ENCODE measurements around the gene CNTN1.

DNA sequence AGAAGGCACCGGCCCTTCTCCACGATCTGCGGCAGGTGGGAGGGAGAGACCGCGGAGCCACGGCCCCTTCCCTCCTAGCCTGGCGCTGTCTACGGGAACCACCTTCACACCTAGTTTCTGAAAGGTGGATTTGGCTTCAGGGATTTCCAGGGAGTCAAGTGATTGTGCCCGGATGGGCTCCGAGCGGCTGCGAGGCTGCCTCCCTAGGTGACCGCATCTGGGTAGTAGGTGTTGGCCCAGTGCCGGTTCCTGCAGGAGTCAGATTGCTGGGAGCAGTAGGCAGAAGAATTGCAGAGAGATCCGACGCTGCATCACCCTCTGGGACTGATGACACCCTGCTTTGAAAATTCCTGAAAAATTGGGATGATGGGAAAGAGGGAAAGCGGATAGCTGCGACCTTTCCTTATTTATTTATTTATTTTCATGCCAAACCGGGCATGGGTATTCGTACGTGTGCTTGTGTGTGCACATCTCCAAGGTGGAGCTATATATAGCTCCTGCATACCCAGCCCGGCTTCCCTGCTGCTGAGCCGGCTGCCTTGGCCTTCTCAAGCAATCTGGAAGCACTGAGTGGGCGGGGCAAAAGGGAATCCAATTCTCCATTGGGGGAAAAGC is 1.1 kb downstream of the CNTN1 start:
- TF ChIP-seq POLR2A (IDR thresholded peaks at IDR 0.05) (no peak), POLR2AphosphoS5 (IDR thresholded peaks at IDR 0.05) (no peak), EP300 (IDR thresholded peaks at IDR 0.05) (no peak)
- TF ChIP-seq, protein P1, sequence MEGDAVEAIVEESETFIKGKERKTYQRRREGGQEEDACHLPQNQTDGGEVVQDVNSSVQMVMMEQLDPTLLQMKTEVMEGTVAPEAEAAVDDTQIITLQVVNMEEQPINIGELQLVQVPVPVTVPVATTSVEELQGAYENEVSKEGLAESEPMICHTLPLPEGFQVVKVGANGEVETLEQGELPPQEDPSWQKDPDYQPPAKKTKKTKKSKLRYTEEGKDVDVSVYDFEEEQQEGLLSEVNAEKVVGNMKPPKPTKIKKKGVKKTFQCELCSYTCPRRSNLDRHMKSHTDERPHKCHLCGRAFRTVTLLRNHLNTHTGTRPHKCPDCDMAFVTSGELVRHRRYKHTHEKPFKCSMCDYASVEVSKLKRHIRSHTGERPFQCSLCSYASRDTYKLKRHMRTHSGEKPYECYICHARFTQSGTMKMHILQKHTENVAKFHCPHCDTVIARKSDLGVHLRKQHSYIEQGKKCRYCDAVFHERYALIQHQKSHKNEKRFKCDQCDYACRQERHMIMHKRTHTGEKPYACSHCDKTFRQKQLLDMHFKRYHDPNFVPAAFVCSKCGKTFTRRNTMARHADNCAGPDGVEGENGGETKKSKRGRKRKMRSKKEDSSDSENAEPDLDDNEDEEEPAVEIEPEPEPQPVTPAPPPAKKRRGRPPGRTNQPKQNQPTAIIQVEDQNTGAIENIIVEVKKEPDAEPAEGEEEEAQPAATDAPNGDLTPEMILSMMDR (IDR thresholded peaks at IDR 0.05): no peak
